NCI-H748 treated with DMSO at 0.1 percent for 48 hours (cell line): ENCODE results near the gene CDKN3.

Experiments used
- DNase-seq: peaks from one replicate; lab custom pipeline; 2025; lab: John Stamatoyannopoulos, UW

CDKN3 gene

GRCh38 chr14:54396493-54397335 lies at the start of gene CDKN3:
Gene CDKN3 (plus strand): TSS chr14:54397007. CDS start chr14:54397069, 62 bp downstream.
- peak; percentile 97 for DNase-seq

GRCh38 chr14:54347044-54347443 lies 49.8 kb upstream of the CDKN3 start:
- DNase-seq: no peak

GRCh38 chr14:54348001-54348611 lies 48.7 kb upstream of the CDKN3 start:
- peak; percentile 52 for DNase-seq

- no peak for DNase-seq
Observed at GRCh38 chr14:54348923-54349620, 47.7 kb upstream of the CDKN3 start.

GRCh38 chr14:54349713-54350112 lies 47.1 kb upstream of the CDKN3 start:
- no peak for DNase-seq

- DNase-seq: no peak
Observed at GRCh38 chr14:54350203-54350602, 46.6 kb upstream of the CDKN3 start.

- no peak for DNase-seq
Observed at GRCh38 chr14:54353266-54353665, 43.5 kb upstream of the CDKN3 start.

- no peak for DNase-seq
Observed at GRCh38 chr14:54353694-54354093, 43.1 kb upstream of the CDKN3 start.

GRCh38 chr14:54354096-54354495 lies 42.7 kb upstream of the CDKN3 start:
- no peak for DNase-seq

- DNase-seq: no peak
Observed at GRCh38 chr14:54354968-54355641, 41.7 kb upstream of the CDKN3 start.

- DNase-seq: no peak
Observed at GRCh38 chr14:54355698-54356097, 41.1 kb upstream of the CDKN3 start.

GRCh38 chr14:54356172-54356571 lies 40.6 kb upstream of the CDKN3 start:
- DNase-seq: no peak

GRCh38 chr14:54360667-54361066 lies 36.1 kb upstream of the CDKN3 start:
- no peak for DNase-seq

- no peak for DNase-seq
Observed at GRCh38 chr14:54362089-54362504, 34.7 kb upstream of the CDKN3 start.

GRCh38 chr14:54362759-54363437 lies 33.9 kb upstream of the CDKN3 start:
- DNase-seq: no peak

GRCh38 chr14:54364555-54365415 lies 32.0 kb upstream of the CDKN3 start:
- DNase-seq: no peak

- no peak for DNase-seq
Observed at GRCh38 chr14:54366736-54367735, 29.8 kb upstream of the CDKN3 start.

GRCh38 chr14:54368291-54368690 lies 28.5 kb upstream of the CDKN3 start:
- DNase-seq: no peak

GRCh38 chr14:54369343-54369742 lies 27.5 kb upstream of the CDKN3 start:
- no peak for DNase-seq
